Measurements from ENCODE around the gene SRRD. TPM values are rescaled to one million over a fixed set of nuclear protein-coding genes. Genes with fewer than 3 reads are reported as not detected.

SRRD gene
- total RNA-seq, 1 donor from 2014 or later = 8.9 TPM

GRCh38 chr22:26453812-26454500 lies 29.7 kb upstream of the SRRD start:
- peaks cover 43 to 59% (median 52%) of the 10 kb centered on the region in 3 donors for H3K36me3 ChIP-seq (ENCODE audit: control insufficient read depth in 3 of 3, insufficient read depth in 3 of 3, low read length in 3 of 3)
- no peak overlapping the region for H3K4me3 ChIP-seq (ENCODE audit: low read length in 3 of 3)
- H3K4me1 ChIP-seq (ENCODE audit: control insufficient read depth in 3 of 3, insufficient read depth in 3 of 3, low read length in 3 of 3) = peaks cover 0 to 8% (median 5%) of the 10 kb centered on the region in 3 donors
- no peak overlapping the region for H3K27ac ChIP-seq (ENCODE audit: low read depth, low read length)
- H3K9ac ChIP-seq (ENCODE audit: low read depth in 1 of 3, low read length in 3 of 3) = peak overlapping the region in 1 of 3 donors; percentile 50
- H3K27me3 ChIP-seq (ENCODE audit: control insufficient read depth in 3 of 3, insufficient read depth in 3 of 3, low read length in 3 of 3) = no peaks in the 10 kb centered on the region
- no peaks in the 10 kb centered on the region for H3K9me3 ChIP-seq (ENCODE audit: control insufficient read depth in 3 of 3, low read length in 3 of 3)

GRCh38 chr22:26457661-26458272 lies 25.9 kb upstream of the SRRD start:
- H3K27me3 ChIP-seq (ENCODE audit: control insufficient read depth in 3 of 3, insufficient read depth in 3 of 3, low read length in 3 of 3) = no peaks in the 10 kb centered on the region
- H3K9me3 ChIP-seq (ENCODE audit: control insufficient read depth in 3 of 3, low read length in 3 of 3) = no peaks in the 10 kb centered on the region
- no peak overlapping the region for H3K9ac ChIP-seq (ENCODE audit: low read depth in 1 of 3, low read length in 3 of 3)
- no peak overlapping the region for H3K4me3 ChIP-seq (ENCODE audit: low read length in 3 of 3)
- peaks cover 30 to 49% (median 46%) of the 10 kb centered on the region in 3 donors for H3K36me3 ChIP-seq (ENCODE audit: control insufficient read depth in 3 of 3, insufficient read depth in 3 of 3, low read length in 3 of 3)
- H3K4me1 ChIP-seq (ENCODE audit: control insufficient read depth in 3 of 3, insufficient read depth in 3 of 3, low read length in 3 of 3) = peaks cover 3 to 15% (median 5%) of the 10 kb centered on the region in 3 donors
- no peak overlapping the region for H3K27ac ChIP-seq (ENCODE audit: low read depth, low read length)

DNA sequence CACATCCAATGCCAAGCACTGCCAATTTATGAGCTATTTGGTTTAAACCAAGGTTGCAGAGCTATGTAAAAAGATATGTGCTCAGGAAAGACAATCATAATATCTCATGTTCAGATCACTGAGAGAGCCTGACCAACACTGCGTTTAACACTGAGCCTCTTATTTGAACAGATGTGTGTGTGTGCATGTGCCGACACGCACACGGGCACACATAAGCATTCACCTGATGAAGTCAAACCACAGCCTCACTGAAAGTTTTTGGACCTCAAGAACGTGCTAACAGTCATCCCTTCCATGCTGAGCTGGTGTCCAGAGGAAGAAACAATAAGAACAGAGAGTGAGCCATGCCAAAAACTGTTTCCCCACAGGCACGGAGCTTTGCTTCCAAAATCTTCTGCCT lies 23.5 kb upstream of the SRRD start:
- Histone ChIP-seq H3K27me3 (ENCODE audit: control insufficient read depth in 3 of 3, insufficient read depth in 3 of 3, low read length in 3 of 3) (no peaks in the 10 kb centered on the region), H3K9me3 (ENCODE audit: control insufficient read depth in 3 of 3, low read length in 3 of 3) (no peaks in the 10 kb centered on the region), H3K27ac (ENCODE audit: low read depth, low read length) (no peak overlapping the region), H3K9ac (ENCODE audit: low read depth in 1 of 3, low read length in 3 of 3) (no peak overlapping the region), H3K36me3 (ENCODE audit: control insufficient read depth in 3 of 3, insufficient read depth in 3 of 3, low read length in 3 of 3) (peaks cover 44 to 63% (median 59%) of the 10 kb centered on the region in 3 donors), H3K4me3 (ENCODE audit: low read length in 3 of 3) (no peak overlapping the region), H3K4me1 (ENCODE audit: control insufficient read depth in 3 of 3, insufficient read depth in 3 of 3, low read length in 3 of 3) (peaks cover 0 to 7% (median 6%) of the 10 kb centered on the region in 3 donors)

DNA sequence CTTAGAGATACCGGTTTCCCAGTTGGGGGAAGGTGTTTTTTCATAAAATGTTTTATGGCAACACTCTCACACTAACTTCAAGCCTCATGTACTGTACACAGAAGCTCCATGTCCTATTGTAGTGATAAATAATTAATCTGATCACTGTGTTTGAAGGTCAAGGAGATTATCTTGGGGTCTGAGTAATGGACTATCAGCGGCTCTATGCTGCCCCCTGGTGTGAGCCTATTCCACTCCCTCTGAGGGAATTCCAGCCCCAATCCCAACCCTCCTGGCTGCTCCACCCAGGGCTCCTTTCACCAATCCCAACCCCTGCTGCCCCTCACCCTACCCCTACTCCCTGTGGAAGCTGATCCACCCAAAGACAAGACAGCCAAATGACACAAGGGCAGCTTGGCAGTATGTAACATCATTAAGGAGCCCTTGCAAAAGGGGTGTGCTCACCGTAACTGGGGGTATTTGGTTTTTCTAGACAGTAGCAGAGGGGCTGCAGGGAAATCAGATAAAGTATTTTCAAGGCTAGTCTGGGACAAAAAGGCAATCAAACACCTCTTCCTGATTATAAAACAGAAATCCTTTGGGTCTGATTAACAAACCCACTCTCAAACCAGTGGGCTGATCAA lies 22.4 kb upstream of the SRRD start:
- Histone ChIP-seq H3K4me1 (ENCODE audit: control insufficient read depth in 3 of 3, insufficient read depth in 3 of 3, low read length in 3 of 3) (peaks cover 0 to 8% (median 7%) of the 10 kb centered on the region in 3 donors), H3K36me3 (ENCODE audit: control insufficient read depth in 3 of 3, insufficient read depth in 3 of 3, low read length in 3 of 3) (peaks cover 54 to 68% (median 63%) of the 10 kb centered on the region in 3 donors), H3K4me3 (ENCODE audit: low read length in 3 of 3) (no peak overlapping the region), H3K9me3 (ENCODE audit: control insufficient read depth in 3 of 3, low read length in 3 of 3) (no peaks in the 10 kb centered on the region), H3K27ac (ENCODE audit: low read depth, low read length) (no peak overlapping the region), H3K27me3 (ENCODE audit: control insufficient read depth in 3 of 3, insufficient read depth in 3 of 3, low read length in 3 of 3) (no peaks in the 10 kb centered on the region), H3K9ac (ENCODE audit: low read depth in 1 of 3, low read length in 3 of 3) (no peak overlapping the region)

DNA sequence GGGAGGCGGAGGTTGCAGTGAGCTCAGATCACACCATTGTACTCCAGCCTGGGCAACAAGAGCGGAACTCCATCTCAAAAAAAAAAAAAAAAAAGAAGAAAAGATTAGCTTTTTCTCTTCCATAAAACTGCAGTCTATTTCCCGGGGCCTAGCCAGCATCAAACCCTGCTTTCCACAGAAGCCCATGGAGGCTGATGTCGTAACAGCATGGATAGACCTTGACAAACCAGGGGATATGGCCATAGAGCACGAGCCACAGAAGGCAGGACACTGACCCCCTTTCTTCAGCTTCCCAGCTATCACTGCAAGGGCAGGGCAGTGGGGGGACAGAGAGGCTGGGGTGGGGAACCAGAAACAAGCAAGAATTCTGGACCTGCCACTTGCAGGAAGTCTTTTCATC lies 21.6 kb upstream of the SRRD start:
- H3K4me3 ChIP-seq (ENCODE audit: low read length in 3 of 3) = no peak overlapping the region
- no peak overlapping the region for H3K9ac ChIP-seq (ENCODE audit: low read depth in 1 of 3, low read length in 3 of 3)
- H3K4me1 ChIP-seq (ENCODE audit: control insufficient read depth in 3 of 3, insufficient read depth in 3 of 3, low read length in 3 of 3) = peaks cover 0 to 8% (median 7%) of the 10 kb centered on the region in 3 donors
- H3K36me3 ChIP-seq (ENCODE audit: control insufficient read depth in 3 of 3, insufficient read depth in 3 of 3, low read length in 3 of 3) = peaks cover 56 to 70% (median 63%) of the 10 kb centered on the region in 3 donors
- H3K27ac ChIP-seq (ENCODE audit: low read depth, low read length) = no peak overlapping the region
- no peaks in the 10 kb centered on the region for H3K27me3 ChIP-seq (ENCODE audit: control insufficient read depth in 3 of 3, insufficient read depth in 3 of 3, low read length in 3 of 3)
- no peaks in the 10 kb centered on the region for H3K9me3 ChIP-seq (ENCODE audit: control insufficient read depth in 3 of 3, low read length in 3 of 3)

GRCh38 chr22:26462641-26463040 lies 21.0 kb upstream of the SRRD start:
- H3K36me3 ChIP-seq (ENCODE audit: control insufficient read depth in 3 of 3, insufficient read depth in 3 of 3, low read length in 3 of 3) = peaks cover 54 to 66% (median 63%) of the 10 kb centered on the region in 3 donors

DNA sequence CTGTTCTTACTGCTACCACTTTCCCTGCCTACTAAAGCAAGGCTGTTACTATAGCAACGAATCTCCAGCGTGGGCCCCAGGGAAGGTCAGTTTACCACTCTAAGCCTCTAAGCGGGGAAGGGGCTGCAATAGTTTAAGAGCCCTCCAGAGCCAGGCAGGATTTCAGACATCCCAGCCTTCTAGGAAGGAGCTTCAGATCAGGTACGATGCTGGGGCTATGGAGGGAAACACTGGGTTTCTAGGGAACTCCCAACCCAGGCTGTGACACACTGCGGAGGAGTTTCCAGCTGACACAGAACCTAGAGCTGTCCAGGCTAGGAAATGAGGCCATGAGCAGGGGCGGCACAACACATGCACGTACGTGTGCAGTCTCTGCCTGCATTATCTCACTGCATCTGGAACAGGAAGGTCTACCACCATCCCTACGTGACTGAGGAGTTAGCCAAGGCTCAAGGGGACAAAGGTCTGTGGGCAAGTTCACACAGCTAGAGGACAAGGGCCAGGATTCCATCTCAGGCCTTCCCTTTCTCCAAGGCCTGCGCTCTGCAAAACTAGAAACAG lies 20.5 kb upstream of the SRRD start:
- H3K27ac ChIP-seq (ENCODE audit: low read depth, low read length) = no peak overlapping the region
- peaks cover 51 to 63% (median 61%) of the 10 kb centered on the region in 3 donors for H3K36me3 ChIP-seq (ENCODE audit: control insufficient read depth in 3 of 3, insufficient read depth in 3 of 3, low read length in 3 of 3)
- H3K4me3 ChIP-seq (ENCODE audit: low read length in 3 of 3) = no peak overlapping the region
- H3K9me3 ChIP-seq (ENCODE audit: control insufficient read depth in 3 of 3, low read length in 3 of 3) = no peaks in the 10 kb centered on the region
- no peaks in the 10 kb centered on the region for H3K27me3 ChIP-seq (ENCODE audit: control insufficient read depth in 3 of 3, insufficient read depth in 3 of 3, low read length in 3 of 3)
- H3K4me1 ChIP-seq (ENCODE audit: control insufficient read depth in 3 of 3, insufficient read depth in 3 of 3, low read length in 3 of 3) = peaks cover 0 to 8% (median 7%) of the 10 kb centered on the region in 3 donors
- H3K9ac ChIP-seq (ENCODE audit: low read depth in 1 of 3, low read length in 3 of 3) = no peak overlapping the region

More at GRCh38 chr22:26462641-26463040, 21.0 kb upstream of the SRRD start:
- no peak overlapping the region for H3K27ac ChIP-seq (ENCODE audit: low read depth, low read length)
- no peak overlapping the region for H3K4me3 ChIP-seq (ENCODE audit: low read length in 3 of 3)
- no peaks in the 10 kb centered on the region for H3K27me3 ChIP-seq (ENCODE audit: control insufficient read depth in 3 of 3, insufficient read depth in 3 of 3, low read length in 3 of 3)
- no peaks in the 10 kb centered on the region for H3K9me3 ChIP-seq (ENCODE audit: control insufficient read depth in 3 of 3, low read length in 3 of 3)
- no peak overlapping the region for H3K9ac ChIP-seq (ENCODE audit: low read depth in 1 of 3, low read length in 3 of 3)
- peaks cover 0 to 8% (median 7%) of the 10 kb centered on the region in 3 donors for H3K4me1 ChIP-seq (ENCODE audit: control insufficient read depth in 3 of 3, insufficient read depth in 3 of 3, low read length in 3 of 3)

DNA sequence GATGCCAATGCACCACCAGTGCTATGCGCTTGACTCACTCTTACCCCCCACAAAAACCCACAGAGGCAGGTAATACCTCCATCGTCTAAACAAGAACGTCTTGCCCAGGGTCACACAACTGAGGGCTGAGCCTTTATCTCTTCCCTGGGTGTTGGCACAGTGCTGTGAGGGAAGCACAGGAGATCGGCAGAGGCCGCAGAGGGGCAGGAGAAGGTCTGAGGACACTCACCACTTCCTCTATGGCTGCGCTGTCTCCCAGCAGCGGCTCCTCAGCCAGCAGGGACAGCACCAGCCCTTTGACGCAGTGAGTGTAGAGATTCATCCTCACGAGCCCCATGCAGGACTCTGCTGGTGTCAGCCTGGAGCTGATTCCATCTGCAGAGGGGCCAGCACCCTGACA lies 20.0 kb upstream of the SRRD start:
- Histone ChIP-seq H3K27me3 (ENCODE audit: control insufficient read depth in 3 of 3, insufficient read depth in 3 of 3, low read length in 3 of 3) (no peaks in the 10 kb centered on the region), H3K27ac (ENCODE audit: low read depth, low read length) (no peak overlapping the region)

DNA sequence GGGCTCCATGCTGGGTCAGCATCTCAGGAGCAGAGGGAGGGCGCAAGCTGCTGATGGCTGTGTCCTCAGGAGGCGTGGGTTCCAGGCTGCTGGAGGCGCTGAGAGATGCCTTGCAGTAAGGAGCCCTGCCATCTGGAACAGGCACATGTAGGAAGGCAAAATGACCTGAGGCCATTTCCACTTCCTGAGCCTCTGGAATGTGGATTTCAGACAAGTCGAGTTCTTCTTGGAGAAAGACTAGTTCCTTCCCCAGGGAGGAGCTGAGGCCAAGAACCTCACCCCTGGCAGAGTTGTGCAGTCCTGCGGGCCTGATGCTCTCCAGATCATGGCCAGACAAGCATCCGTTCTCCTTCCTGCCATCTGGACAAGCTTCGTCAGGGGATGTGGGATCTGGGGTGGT lies 19.4 kb upstream of the SRRD start:
- peaks cover 55 to 69% (median 67%) of the 10 kb centered on the region in 3 donors for H3K36me3 ChIP-seq (ENCODE audit: control insufficient read depth in 3 of 3, insufficient read depth in 3 of 3, low read length in 3 of 3)
- H3K9ac ChIP-seq (ENCODE audit: low read depth in 1 of 3, low read length in 3 of 3) = no peak overlapping the region
- H3K4me3 ChIP-seq (ENCODE audit: low read length in 3 of 3) = no peak overlapping the region
- H3K27me3 ChIP-seq (ENCODE audit: control insufficient read depth in 3 of 3, insufficient read depth in 3 of 3, low read length in 3 of 3) = no peaks in the 10 kb centered on the region
- peaks cover 0 to 8% (median 7%) of the 10 kb centered on the region in 3 donors for H3K4me1 ChIP-seq (ENCODE audit: control insufficient read depth in 3 of 3, insufficient read depth in 3 of 3, low read length in 3 of 3)
- no peak overlapping the region for H3K27ac ChIP-seq (ENCODE audit: low read depth, low read length)
- no peaks in the 10 kb centered on the region for H3K9me3 ChIP-seq (ENCODE audit: control insufficient read depth in 3 of 3, low read length in 3 of 3)

More for the DNA sequence above, 20.0 kb upstream of the SRRD start:
- Histone ChIP-seq H3K4me1 (ENCODE audit: control insufficient read depth in 3 of 3, insufficient read depth in 3 of 3, low read length in 3 of 3) (peaks cover 0 to 8% (median 7%) of the 10 kb centered on the region in 3 donors), H3K9ac (ENCODE audit: low read depth in 1 of 3, low read length in 3 of 3) (no peak overlapping the region), H3K9me3 (ENCODE audit: control insufficient read depth in 3 of 3, low read length in 3 of 3) (no peaks in the 10 kb centered on the region), H3K36me3 (ENCODE audit: control insufficient read depth in 3 of 3, insufficient read depth in 3 of 3, low read length in 3 of 3) (peaks cover 52 to 64% (median 63%) of the 10 kb centered on the region in 3 donors), H3K4me3 (ENCODE audit: low read length in 3 of 3) (no peak overlapping the region)

All from skeletal muscle tissue (tissue), 4 donors.